Activated T-cell treated with anti-CD3 and anti-CD28 coated beads, Interleukin-2, amount 50 U/mL, for 1 hour (primary cell): ENCODE results near the gene OGFOD3.
"Not testable (repeated sequence)": the region's sequence is repeated elsewhere in the genome, so short reads cannot be mapped to it uniquely, and the experiment has no call there.

ENCODE experiments used
- DNase-seq: peaks from one replicate; pipeline ENCODE4 v3.0.0-alpha.2; 2020

Gene OGFOD3

DNA sequence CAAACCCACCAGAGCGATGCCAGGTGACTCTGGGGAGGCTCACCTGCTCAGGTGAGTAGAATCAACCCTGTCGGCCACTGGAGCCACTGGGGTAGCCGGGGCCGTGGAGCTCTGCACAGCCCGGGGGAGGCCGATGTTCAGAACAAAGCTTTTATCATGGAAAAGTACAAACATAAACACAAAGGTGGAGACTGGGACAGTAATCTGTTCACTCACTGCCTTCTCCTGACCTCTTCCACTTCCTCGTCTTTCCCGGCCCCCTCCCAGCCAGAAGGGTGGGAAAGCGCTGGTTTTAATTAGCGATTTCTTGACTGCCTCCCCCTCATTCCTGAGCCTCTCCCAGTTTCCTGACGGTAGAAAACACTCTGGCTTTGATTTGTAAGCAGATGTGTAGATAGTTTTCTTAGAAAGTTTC, 69.1 kb downstream of the OGFOD3 start:
- DNase-seq: no peak

DNA sequence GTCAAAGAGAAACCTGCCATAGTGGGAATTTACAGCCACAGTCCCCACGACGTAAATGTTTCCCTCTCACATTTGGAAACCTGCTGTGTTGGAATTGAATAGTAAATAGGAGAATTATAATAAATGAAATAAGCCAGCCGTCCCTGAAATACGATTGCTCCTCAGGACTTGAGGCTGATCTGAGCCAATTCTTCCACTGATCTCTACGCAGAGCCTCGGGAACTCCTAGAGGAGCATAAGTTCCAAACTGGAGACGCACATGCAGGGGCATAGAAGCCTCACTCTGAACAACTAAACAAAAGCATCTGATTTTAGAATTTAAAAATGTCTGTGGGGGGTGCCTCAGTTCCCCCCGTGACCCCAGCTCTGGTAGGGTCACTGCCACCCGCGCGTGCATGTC, 69.5 kb downstream of the OGFOD3 start:
- no peak for DNase-seq

DNA sequence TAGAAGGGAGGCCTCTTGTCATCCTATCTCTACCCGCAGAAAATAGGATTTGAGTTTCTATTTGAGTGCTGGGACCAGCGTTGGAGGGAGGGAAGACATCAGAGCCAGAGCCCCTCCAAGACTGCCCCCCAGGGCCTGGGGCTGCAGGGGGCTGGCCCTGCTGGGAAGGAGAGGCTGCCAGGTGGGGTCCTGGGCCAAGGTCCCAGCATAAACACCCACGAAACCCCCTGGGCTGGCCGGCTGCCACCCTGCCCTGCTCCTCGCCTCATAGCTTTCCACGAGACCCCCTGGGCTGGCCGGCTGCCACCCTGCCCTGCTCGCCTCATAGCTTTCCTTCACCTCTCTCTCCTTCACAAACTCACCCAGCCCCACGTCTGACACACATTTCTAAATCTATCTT, 70.0 kb downstream of the OGFOD3 start:
- no peak for DNase-seq

DNA sequence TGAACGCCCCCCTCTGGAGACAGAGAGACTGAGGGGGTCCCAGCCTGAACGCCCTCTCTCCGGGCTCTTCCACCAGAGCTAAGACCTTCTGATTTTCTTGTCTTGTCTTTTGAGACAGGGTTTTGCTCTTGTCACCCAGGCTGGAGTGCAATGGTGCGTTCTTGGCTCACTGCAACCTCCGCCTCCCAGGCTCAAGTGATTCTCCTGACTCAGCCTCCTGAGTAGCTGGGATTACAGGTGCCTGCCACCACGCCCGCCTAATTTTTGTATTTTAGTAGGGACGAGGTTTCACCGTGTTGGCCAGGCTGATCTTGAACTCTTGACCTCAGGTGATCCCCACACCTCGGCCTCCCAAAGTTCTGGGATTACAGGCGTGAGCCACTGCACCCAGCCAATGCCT, 70.4 kb downstream of the OGFOD3 start:
- not testable (repeated sequence) for DNase-seq

DNA sequence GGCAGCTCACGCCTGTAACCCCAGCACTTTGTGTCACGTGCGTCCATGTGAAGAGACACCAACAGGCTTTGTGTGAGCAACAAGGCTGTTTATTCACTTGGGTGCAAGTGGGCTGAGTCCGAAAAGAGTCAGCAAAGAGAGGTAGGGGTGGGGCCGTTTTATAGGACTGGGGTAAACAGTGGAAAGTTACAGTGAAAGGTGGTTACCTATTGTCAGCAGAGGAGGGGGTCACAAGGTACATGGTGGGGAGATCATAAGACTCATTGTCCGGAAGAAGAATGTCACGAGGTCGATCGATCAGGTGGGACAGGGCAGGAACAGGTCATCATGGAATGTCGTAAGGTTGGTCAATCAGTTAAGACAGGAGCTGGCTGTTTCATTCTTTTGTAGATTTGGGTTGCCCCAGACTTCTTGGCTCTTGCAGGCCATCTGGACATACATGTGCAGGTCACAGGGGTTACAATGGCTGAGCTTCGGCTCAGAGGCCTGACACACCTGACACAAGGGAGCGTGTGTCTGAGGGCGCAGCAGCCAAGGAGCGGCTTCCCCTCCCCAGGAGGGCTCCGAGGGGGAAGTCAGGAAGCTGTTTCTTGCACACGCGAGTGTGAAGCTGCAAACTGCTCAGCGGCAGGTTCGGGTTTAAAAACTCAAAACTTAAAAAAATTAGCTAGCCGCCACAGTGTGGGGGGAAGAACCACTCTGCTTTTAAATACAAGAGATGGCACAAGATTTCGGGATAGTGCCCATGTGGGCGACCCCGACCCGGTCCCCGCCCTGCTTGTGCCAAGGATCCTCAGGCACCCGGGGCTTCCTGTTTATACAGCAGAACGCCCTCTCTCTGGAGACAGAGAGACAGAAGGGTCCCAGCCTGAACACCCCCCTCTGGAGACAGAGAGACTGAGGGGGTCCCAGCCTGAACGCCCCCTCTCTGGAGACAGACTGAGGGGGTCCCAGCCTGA, 71.8 kb downstream of the OGFOD3 start:
- DNase-seq: no peak

DNA sequence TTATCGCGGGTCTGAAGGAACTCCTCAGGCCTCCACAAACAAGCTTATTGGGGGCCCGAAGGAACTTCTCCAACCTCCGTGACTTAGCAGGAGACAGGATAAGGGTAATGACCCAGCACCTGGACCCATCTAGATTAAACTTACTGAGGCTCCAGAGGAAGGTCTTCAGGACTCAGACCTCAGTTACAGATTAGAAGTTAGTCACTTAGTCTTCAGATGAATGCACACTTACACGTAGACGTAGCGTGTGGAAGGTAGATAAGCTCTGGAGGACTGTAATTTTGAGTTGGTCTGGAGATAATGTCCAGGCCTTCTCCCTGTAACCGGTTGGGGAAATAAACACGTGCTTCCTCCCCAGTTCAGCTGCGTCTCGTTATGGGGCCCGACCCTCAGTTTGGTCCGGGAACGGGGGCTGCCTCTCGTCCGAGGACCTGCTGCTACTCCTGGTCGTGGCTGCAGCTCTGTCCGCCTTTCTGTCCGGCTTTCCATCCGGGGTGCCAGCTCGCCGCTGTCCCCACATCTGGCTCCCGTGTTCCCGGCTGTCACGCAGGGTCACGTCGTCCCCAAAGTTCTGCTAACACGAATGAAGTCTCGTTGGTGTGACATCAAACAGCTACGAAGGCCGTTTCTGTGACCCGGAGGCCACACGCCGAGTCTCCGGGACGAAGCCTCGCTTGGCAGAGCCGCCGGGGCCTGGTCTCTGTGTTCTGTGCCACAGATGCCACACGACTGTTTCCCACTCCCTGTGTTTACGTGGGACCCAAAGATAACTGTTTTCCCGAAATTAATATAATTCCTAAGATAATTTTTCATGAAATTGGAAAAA, 73.0 kb downstream of the OGFOD3 start:
- DNase-seq: no peak

DNA sequence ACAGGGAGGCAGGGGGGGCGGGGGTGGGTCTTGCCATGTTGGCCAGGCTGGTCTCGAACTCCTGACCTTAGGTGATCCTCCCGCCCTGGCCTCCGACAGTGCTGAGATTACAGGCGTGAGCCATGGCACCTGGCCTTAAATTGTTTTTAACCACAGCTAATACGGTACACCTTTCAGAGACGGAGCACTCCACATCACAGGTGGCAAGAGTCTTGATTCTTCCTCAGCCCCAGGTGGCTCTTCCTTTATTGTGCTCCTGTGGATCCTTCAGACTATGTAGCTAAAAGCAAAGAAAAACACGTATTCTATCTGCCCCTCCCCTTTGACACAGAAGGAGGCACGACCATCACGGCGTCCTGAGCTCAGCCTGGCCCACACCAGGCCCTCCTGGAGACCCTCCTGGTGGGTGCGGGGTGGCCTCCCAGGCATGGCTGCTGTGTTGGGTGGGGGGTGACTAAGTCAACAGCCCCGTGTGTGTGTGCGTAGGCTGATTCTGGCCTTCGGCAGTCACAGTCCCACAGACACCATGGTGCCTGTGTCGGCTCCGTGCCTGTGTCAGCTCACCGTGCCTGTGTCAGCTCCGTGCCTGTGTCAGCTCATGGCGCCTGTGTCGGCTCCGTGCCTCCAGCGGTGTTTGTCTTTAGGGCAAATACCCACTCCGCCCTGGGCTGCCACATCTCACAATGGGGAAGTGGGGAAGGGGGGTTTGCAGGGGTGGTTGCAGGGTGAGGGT, 74.0 kb downstream of the OGFOD3 start:
- DNase-seq: no peak

DNA sequence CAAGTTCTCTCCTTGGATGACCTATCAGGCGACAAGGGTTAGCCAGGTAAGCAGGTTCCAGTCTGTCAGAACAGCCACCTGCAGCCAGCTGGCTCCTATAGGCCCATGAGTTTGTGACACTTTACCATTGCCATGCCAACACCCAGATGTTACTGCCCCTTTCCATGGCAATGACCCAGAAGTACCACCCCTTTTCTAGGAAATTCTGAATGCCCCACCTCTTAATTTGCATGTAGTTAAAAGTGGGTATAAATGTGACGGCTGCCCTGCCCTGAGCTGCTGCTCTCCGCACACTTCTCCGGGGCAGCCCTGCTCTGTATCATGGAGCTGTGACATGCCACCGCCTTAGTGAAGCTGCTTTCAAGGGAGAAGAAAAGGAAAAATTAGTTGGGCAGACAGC, 74.8 kb downstream of the OGFOD3 start:
- DNase-seq: no peak

DNA sequence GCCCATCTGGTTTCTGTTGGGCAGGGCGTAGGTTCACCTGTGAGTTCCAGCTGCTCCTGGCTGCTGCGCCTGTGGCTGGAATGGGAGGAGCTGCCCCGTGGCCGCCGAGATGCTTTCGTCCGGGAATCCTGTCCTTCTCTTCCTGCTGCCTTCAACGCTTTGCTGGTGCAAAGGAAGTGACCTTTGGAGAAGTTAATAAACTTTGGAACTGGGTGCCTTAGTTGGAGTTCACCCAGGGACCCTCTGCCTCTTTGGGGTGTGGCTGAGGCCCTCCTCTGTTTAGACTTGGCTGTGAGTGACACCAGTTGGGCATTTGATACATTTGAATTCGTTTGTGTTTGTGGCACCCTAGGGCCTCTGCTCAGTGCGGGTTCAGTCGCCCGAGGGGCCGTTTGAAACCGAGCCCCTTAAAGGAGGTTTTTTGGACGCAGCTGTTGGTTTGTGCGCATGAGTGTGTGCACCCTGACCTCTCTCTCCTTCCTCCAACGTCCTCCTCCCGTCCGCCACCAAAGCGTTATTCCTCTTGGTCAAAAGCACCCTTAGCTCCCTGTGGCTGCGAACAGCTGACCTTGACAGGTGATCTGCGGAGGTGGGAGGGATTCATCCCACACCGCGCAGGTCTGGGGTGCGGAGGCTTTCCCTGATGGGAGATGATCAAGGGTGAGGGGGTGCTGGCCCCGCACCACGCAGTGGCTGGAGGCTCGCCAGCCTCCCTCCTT, 75.9 kb downstream of the OGFOD3 start:
- no peak for DNase-seq

DNA sequence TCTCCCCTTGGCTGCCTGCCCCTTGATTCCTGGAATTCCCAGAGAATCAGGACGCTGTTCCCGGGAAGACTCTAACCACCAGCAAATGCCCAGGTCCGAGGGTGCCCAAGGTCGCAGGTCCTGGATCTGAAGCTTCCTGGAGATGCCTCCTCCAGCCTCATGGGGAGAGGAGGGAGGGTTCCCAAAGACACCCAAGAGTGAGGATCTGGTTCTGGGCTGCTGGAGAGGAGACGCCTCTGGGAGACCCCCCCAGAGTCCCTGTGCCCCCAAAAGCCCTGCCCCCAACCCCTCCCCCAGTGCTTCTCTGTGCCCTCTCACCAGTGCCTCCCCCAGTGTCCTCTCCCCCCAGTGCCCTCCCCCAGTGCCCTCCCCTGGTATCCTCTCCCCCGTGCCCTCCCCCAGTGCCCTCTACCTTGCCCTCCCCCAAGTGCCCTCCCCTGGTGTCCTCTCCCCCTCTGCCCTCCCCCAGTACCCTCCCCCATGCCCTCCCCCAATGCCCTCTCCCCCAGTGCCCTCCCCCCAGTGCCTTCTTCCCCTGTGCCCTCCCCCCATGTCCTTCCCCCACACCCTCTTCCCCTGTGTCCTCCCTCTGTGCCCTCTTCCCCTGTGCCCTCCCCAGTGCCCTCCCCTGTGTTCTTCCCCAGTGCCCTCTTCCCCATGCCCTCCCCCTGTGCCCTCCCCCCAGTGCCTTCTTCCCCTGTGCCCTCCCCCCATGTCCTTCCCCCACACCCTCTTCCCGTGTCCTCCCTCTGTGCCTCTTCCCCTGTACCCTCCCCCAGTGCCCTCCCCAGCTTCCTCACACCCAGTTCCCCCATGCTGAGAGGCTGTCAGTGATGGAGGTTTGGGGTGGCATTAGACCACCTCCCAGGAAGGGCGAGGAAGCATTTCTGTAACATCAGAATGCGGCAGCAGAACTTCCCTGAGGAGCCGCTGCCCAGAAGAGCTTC, 78.5 kb downstream of the OGFOD3 start:
- no peak for DNase-seq
